A673 (cell line): ENCODE results near the gene ANK3.

Experiments used
- CTCF ChIP-seq: fragments of 300-800, 200-600 bp; sonication (generic); conservative IDR thresholded peaks from 2 replicates; pipeline ENCODE4 v1.5.1; 2017; ENCODE audit warnings: low read depth, mild to moderate bottlenecking, antibody characterized with exemption, low read length, moderate library complexity, mixed read lengths
- EZH2 ChIP-seq: fragments of 200-600 bp; sonication (generic); IDR thresholded peaks from 2 replicates; pipeline ENCODE4 v1.6.1; 2017; ENCODE audit warnings: borderline replicate concordance, low read depth, mild to moderate bottlenecking, mixed read lengths, antibody characterized with exemption, low read length; ENCODE audit not compliant: poor library complexity, severe bottlenecking

DNA sequence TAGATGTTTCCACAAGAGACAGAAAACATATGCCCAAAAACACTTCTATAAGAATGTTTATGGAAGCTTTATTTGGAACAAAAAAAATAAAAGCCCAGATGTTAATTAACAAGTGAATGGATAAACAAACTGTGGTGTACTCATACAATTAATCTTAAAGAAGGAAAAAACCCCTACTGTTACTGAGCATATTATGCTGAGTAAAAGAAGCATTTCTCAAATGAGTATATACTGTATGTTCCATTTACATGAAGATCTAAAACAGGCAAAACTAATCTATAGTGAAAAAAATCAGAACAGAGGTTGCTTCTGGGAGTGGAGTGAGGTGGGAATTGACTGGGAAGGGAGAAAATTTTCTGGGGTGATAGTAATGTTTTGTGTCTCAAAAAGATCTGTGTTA lies 15.5 kb upstream of the ANK3 start:
- TF ChIP-seq CTCF (no peak), EZH2 (no peak)
